BJ (cell line): Measurements from ENCODE around the gene APCDD1L. TPM values are rescaled to one million over a fixed set of nuclear protein-coding genes. Genes with fewer than 3 reads are reported as not detected.

Source experiments
- CTCF ChIA-PET: fragments of 350-600 bp; formaldehyde crosslinking; extraction: SDS; loops from one replicate; lab custom pipeline; 2021; ENCODE audit warnings: antibody characterized with exemption, inconsistent platforms; lab: Yijun Ruan, JAX
- POLR2A ChIA-PET: fragments of 300-600 bp; sonication (Branson Sonifier 250); formaldehyde crosslinking; extraction: SDS; loops from one replicate; lab custom pipeline; 2021; ENCODE audit warnings: antibody characterized with exemption; lab: Charles Lee
- DNase-seq: peaks from one replicate; pipeline ENCODE4 v3.0.0-alpha.2; 2011; ENCODE audit warnings: low read depth
- H3K27me3 ChIP-seq: 2 replicates; pipeline ENCODE4 v1.6.0; 2011; ENCODE audit warnings: low read length; ENCODE audit not compliant: control insufficient read depth, insufficient read depth
- H3K36me3 ChIP-seq: 2 replicates; pipeline ENCODE4 v1.5.1; 2011; ENCODE audit warnings: low read length; ENCODE audit not compliant: control insufficient read depth, insufficient read depth
- H3K4me3 ChIP-seq: 2 replicates; pipeline ENCODE4 v1.5.1; 2011; ENCODE audit warnings: low read depth, mild to moderate bottlenecking, control low read depth, low read length
- polyA plus RNA-seq: library from polyadenylated mRNA; depleted of rRNA; stranded (reverse); fragments of >200 nt; gene quantifications from 2 replicates; pipeline ENCODE4 v1.2.3, GENCODE V29; 2011
- TF ChIP-seq, protein P1 (sequence below): IDR thresholded peaks from 2 replicates; pipeline ENCODE4 v1.5.1; 2011; ENCODE audit warnings: low read depth, mild to moderate bottlenecking, control low read depth, inconsistent platforms, low read length, moderate library complexity; ENCODE audit not compliant: insufficient read depth

APCDD1L gene
- polyA plus RNA-seq, 1 experiment: 2.5 TPM

DNA sequence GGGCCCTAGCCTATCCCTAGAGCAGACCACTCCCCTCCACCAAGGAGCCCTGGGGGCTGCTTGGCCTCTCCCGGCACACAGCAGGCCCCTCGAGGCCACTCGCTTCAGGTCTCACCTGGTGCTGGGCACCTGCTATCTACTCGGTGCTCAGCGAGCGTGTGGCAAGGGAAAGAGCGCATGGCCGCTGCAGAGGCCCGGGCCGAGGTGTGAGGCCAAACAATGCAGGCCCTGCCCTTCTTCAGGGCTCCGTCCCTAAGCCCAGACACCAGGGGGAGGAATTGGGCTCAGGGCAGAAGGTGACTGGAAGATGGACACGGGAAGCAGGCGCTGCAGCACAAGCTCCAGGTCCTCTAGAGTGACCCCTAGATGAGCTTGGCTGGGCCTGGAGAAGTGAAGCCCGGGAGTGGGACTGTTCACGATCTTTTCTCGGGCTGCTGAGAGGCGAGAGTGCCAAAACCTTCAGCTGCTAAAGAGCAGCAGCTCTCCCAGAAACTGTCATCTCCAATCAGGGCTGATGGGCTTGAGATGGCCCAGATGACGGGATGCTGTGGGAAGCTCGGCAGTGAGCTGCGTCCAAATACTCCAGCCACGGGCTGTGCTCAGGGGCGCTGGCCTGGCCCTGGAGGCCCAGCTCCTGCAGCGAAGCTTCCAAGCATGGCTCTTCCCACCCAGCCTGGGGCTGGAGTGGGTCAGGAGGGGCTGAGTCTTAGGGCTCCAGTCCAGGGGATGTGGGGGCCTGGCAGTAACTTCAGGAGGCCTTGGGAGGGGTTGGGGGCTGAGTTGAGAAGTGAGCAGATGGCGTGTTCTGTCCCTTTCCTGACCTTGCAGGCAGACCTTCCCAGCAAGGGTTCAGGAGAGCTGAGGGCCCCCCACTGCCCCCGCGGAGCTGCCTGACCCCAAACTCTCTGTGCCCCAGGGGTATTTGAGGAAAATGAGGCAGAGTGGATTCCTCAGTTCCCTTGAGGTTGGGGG, 43.7 kb downstream of the APCDD1L start:
- no peaks in the 10 kb centered on the region for H3K27me3 ChIP-seq
- TF ChIP-seq, protein P1, sequence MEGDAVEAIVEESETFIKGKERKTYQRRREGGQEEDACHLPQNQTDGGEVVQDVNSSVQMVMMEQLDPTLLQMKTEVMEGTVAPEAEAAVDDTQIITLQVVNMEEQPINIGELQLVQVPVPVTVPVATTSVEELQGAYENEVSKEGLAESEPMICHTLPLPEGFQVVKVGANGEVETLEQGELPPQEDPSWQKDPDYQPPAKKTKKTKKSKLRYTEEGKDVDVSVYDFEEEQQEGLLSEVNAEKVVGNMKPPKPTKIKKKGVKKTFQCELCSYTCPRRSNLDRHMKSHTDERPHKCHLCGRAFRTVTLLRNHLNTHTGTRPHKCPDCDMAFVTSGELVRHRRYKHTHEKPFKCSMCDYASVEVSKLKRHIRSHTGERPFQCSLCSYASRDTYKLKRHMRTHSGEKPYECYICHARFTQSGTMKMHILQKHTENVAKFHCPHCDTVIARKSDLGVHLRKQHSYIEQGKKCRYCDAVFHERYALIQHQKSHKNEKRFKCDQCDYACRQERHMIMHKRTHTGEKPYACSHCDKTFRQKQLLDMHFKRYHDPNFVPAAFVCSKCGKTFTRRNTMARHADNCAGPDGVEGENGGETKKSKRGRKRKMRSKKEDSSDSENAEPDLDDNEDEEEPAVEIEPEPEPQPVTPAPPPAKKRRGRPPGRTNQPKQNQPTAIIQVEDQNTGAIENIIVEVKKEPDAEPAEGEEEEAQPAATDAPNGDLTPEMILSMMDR: no peak
- CTCF ChIA-PET: interaction anchor here (0.9 to 1.1 kb wide), 2 partner anchors 10 to 234 kb away, joined by 3 to 5 read pairs; no protein-coding TSS in a partner anchor
- no peak overlapping the region for H3K4me3 ChIP-seq
- no peak for DNase-seq
- H3K36me3 ChIP-seq: no peaks in the 10 kb centered on the region
- POLR2A ChIA-PET: no interaction called here

DNA sequence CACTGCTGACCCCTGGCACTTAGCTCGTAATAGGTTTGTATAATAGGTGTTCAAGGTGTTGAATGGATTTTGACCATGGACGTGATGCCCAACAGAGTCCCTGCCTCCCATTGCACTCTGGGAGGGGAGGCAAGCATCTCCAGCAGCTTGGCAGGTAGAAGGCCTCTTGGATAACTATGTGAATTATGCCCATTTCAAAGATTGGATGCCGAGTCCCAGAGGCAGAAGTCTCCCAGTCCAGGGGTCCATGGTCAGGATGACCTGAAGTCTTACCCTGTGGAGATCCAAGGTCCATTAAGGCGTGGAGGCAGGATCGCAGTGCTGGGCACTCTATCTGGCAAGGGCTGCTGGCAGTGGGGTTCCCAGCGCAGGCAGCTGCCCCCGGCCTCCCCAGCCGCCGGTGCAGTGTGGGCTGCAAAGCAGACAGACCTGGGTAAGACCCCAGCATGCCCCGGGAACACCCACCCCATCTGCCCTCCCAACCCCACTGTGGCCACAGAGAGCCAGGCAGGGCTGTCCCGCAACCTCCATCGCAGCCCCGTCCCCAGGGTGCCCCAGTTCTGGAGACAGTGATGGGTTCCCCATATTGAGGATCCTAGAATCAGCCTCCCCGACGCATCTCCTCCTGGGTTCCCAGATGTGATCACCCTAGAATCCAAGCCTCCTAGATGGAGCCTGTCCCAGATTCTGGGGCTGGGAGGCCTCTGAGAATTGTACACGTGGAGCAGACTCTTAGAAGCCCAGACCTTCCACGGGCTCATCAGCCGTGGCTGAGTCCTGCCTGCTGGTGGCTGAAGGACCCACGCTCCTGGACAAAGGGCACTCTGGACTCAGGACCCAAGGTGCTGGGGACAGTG, 44.6 kb downstream of the APCDD1L start:
- no peak overlapping the region for H3K4me3 ChIP-seq
- ChIA-PET POLR2A (no interaction called here), CTCF (no interaction called here)
- TF ChIP-seq, protein P1: no peak
- no peak for DNase-seq
- no peaks in the 10 kb centered on the region for H3K36me3 ChIP-seq
- H3K27me3 ChIP-seq: no peaks in the 10 kb centered on the region

DNA sequence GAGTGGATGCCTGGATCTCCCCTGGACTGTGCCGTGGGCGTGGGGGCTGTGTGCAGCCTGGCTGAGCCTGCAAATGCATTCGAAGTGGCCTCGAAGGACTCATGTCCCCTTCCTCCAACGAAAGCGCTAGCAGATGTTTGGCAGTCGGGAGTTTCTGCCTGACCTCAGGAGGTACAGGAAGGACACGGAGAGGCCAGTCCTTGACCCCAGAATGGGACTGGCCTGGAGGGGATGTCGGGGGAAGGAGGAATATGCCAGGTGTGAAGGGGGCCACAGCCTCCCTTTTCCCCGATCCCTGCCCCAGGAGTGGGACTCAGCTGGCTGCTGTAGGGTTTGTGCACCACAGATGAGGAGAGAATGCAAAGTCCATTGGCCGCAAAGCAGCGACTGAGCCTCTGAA, 45.6 kb downstream of the APCDD1L start:
- POLR2A ChIA-PET: no interaction called here
- no peaks in the 10 kb centered on the region for H3K36me3 ChIP-seq
- H3K4me3 ChIP-seq: no peak overlapping the region
- TF ChIP-seq, protein P1: no peak
- CTCF ChIA-PET: no interaction called here
- no peaks in the 10 kb centered on the region for H3K27me3 ChIP-seq
- DNase-seq: no peak

DNA sequence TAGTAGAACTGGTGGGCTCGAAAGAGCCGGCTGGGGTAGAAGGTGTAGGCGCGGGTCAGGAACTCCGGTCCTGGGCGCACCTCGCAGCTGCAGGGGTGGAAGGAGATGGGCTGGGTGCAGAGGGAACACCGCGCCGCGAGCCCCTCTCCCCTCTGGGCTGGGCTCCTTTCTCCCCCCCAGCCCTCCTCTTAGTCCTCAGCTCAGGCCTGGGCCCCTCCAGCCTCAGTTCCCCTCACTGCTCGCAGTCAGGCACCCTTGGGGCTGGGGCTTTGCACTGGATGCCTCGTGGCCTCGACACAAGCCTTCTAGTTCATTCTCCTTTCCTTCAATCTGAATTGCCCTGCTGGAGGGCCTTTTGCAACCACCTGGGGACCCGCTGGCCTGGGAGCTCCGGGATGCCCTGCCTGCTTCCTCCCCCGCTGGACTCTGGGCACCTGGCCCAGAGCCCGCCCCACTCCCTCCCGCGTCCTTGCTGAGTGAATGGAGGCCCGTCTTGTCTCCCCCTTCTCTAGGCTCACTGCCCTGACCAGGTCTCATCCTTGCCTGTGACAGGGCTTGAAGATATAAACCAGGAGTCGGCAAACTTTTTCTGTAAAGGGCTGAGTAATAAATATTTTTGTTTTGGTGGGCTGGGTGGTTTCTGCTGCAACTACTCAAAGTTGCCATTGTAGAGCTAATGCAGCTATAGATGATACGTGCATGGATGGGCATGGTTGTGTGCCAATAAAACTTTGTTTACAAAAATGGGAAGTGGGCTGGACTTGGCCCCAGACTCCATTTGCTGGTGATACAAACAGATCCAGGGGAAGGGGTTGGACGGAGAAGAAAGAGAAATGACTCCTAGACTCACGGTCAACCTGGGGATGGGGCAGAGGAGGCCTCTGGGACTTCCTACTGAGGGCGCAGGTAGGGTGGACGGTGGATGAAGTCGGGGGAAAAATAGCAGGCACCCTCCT, 47.3 kb downstream of the APCDD1L start:
- ChIA-PET CTCF (no interaction called here), POLR2A (no interaction called here)
- Histone ChIP-seq H3K36me3 (no peaks in the 10 kb centered on the region), H3K27me3 (no peaks in the 10 kb centered on the region), H3K4me3 (no peak overlapping the region)
- TF ChIP-seq, protein P1: no peak
- no peak for DNase-seq
